Trophoblast cell (in vitro differentiated cells and primary cell): ENCODE data around the gene SLAMF7.

Experiments used
- DNase-seq, 2 donors: peaks; one replicate each; pipeline ENCODE4 v3.0.0-alpha.2; 2016
- H2AFZ ChIP-seq: 2 replicates; pipeline ENCODE4 v1.6.1; 2013; ENCODE audit warnings: low read length, moderate library complexity, mild to moderate bottlenecking; ENCODE audit not compliant: insufficient read depth, poor library complexity
- H2AK5ac ChIP-seq: 2 replicates; pipeline ENCODE4 v1.6.1; 2013; ENCODE audit warnings: mild to moderate bottlenecking, low read length
- H2BK120ac ChIP-seq: 2 replicates; pipeline ENCODE4 v1.6.1; 2013; ENCODE audit warnings: low read length, mild to moderate bottlenecking, moderate library complexity; ENCODE audit not compliant: insufficient read depth, poor library complexity
- H2BK12ac ChIP-seq: 2 replicates; pipeline ENCODE4 v1.6.1; 2013; ENCODE audit warnings: mild to moderate bottlenecking, low read length, moderate library complexity
- H2BK5ac ChIP-seq: 2 replicates; pipeline ENCODE4 v1.6.1; 2013; ENCODE audit warnings: low read length, low read depth, moderate library complexity, mild to moderate bottlenecking; ENCODE audit not compliant: poor library complexity
- H3K14ac ChIP-seq: 2 replicates; pipeline ENCODE4 v1.6.1; 2013; ENCODE audit warnings: mild to moderate bottlenecking, low read length
- H3K18ac ChIP-seq: 2 replicates; pipeline ENCODE4 v1.6.1; 2013; ENCODE audit warnings: mild to moderate bottlenecking, low read length
- H3K23ac ChIP-seq: 2 replicates; pipeline ENCODE4 v1.6.1; 2013; ENCODE audit warnings: low read length
- H3K27ac ChIP-seq: 2 replicates; pipeline ENCODE4 v1.5.1; 2013; ENCODE audit warnings: low read depth, mild to moderate bottlenecking, inconsistent platforms, low read length, moderate library complexity
- H3K27me3 ChIP-seq: 2 replicates; pipeline ENCODE4 v1.6.1; 2013; ENCODE audit warnings: inconsistent platforms, mild to moderate bottlenecking, low read length, moderate library complexity; ENCODE audit not compliant: insufficient read depth
- H3K36me3 ChIP-seq, 2 experiments: 1 replicate in 1 of 2; 2 replicates in 1 of 2; pipeline ENCODE4 v1.6.1; 2013; ENCODE audit warnings: low read length in 2 of 2, mild to moderate bottlenecking in 2 of 2, moderate library complexity in 1 of 2; ENCODE audit not compliant: insufficient read depth in 2 of 2, control insufficient read depth in 1 of 2
- H3K4ac ChIP-seq: 2 replicates; pipeline ENCODE4 v1.6.1; 2013; ENCODE audit warnings: low read depth, mild to moderate bottlenecking, low read length, moderate library complexity
- H3K4me1 ChIP-seq, 2 experiments: 1 replicate in 1 of 2; 2 replicates in 1 of 2; pipeline ENCODE4 v1.6.1; 2013; ENCODE audit warnings: low read length in 2 of 2, mild to moderate bottlenecking in 2 of 2, moderate library complexity in 1 of 2; ENCODE audit not compliant: insufficient read depth in 2 of 2, control insufficient read depth in 1 of 2
- H3K4me2 ChIP-seq: 2 replicates; pipeline ENCODE4 v1.6.1; 2013; ENCODE audit warnings: inconsistent platforms, mild to moderate bottlenecking, low read length, moderate library complexity
- H3K4me3 ChIP-seq: 2 replicates; pipeline ENCODE4 v1.5.1; 2013; ENCODE audit warnings: mild to moderate bottlenecking, low read depth, low read length, inconsistent platforms
- H3K79me1 ChIP-seq: one replicate; pipeline ENCODE4 v1.6.1; 2013; ENCODE audit warnings: low read length
- H3K79me2 ChIP-seq: 2 replicates; pipeline ENCODE4 v1.6.1; 2013; ENCODE audit warnings: low read length, mild to moderate bottlenecking; ENCODE audit not compliant: control insufficient read depth, insufficient read depth, poor library complexity
- H3K9ac ChIP-seq: 2 replicates; pipeline ENCODE4 v1.6.1; 2013; ENCODE audit warnings: mild to moderate bottlenecking, low read length
- H3K9me3 ChIP-seq: 2 replicates; pipeline ENCODE4 v1.6.1; 2013; ENCODE audit warnings: low read depth, mild to moderate bottlenecking, control low read depth, inconsistent platforms, low read length; ENCODE audit not compliant: insufficient read depth
- H4K12ac ChIP-seq: 2 replicates; pipeline ENCODE4 v1.6.1; 2013; ENCODE audit warnings: low read depth, mild to moderate bottlenecking, low read length, moderate library complexity
- H4K8ac ChIP-seq: 2 replicates; pipeline ENCODE4 v1.6.1; 2013; ENCODE audit warnings: low read depth, mild to moderate bottlenecking, low read length, moderate library complexity
- H4K91ac ChIP-seq: one replicate; pipeline ENCODE4 v1.6.1; 2013; ENCODE audit warnings: low read depth, mild to moderate bottlenecking, low read length, moderate library complexity
- WGBS: extraction: QIAGEN DNeasy Blood & Tissue Kit; methylation state at CpG from one replicate; pipeline ENCODE4 v1.1.7; 2013; ENCODE audit warnings: missing lambda C conversion rate; ENCODE audit not compliant: insufficient read length, insufficient coverage; ENCODE audit errors: extremely low coverage; 5-methylcytosine and 5-hydroxymethylcytosine counted together

The SLAMF7 gene

GRCh38 chr1:160761046-160761445 lies 22.0 kb downstream of the SLAMF7 start:
- Histone ChIP-seq H2BK12ac (no peak overlapping the region), H3K27me3 (no peaks in the 10 kb centered on the region), H3K4me3 (no peak overlapping the region), H2AK5ac (no peak overlapping the region), H2BK120ac (no peak overlapping the region), H3K23ac (no peak overlapping the region), H2BK5ac (no peak overlapping the region), H4K91ac (no peak overlapping the region), H3K4me2 (no peak overlapping the region), H3K14ac (no peak overlapping the region), H3K79me2 (no peaks in the 10 kb centered on the region), H3K4ac (no peak overlapping the region), H3K4me1 (peaks cover 0 to 3% of the 10 kb centered on the region in 2 experiments), H4K12ac (no peak overlapping the region), H3K36me3 (no peaks in the 10 kb centered on the region), H3K9me3 (no peaks in the 10 kb centered on the region), H3K27ac (no peak overlapping the region), H3K9ac (no peak overlapping the region), H3K18ac (no peak overlapping the region), H4K8ac (no peak overlapping the region), H2AFZ (no peak overlapping the region), H3K79me1 (peaks cover 1% of the 10 kb centered on the region)
- no CpG with 5 or more reads among the region's 4 CpGs for WGBS
- DNase-seq = no peak

- H3K4me1 ChIP-seq = peaks cover 0 to 3% of the 10 kb centered on the region in 2 experiments
- no peak overlapping the region for H3K23ac ChIP-seq
- no peak overlapping the region for H2BK12ac ChIP-seq
- H4K91ac ChIP-seq = no peak overlapping the region
- H3K4me2 ChIP-seq = no peak overlapping the region
- H2AK5ac ChIP-seq = no peak overlapping the region
- H2BK5ac ChIP-seq = no peak overlapping the region
- no peak overlapping the region for H4K12ac ChIP-seq
- H3K18ac ChIP-seq = no peak overlapping the region
- peaks cover 1% of the 10 kb centered on the region for H3K79me1 ChIP-seq
- no peak overlapping the region for H3K9ac ChIP-seq
- no peak overlapping the region for H3K14ac ChIP-seq
- no peak for DNase-seq
- H4K8ac ChIP-seq = no peak overlapping the region
- H3K4ac ChIP-seq = no peak overlapping the region
- no peak overlapping the region for H2AFZ ChIP-seq
- WGBS = no CpG with 5 or more reads among the region's 2 CpGs
- H3K27ac ChIP-seq = no peak overlapping the region
- no peak overlapping the region for H2BK120ac ChIP-seq
- H3K9me3 ChIP-seq = no peaks in the 10 kb centered on the region
- no peaks in the 10 kb centered on the region for H3K79me2 ChIP-seq
- H3K36me3 ChIP-seq = no peaks in the 10 kb centered on the region
- no peaks in the 10 kb centered on the region for H3K27me3 ChIP-seq
- no peak overlapping the region for H3K4me3 ChIP-seq
Observed at GRCh38 chr1:160761886-160762285, 22.8 kb downstream of the SLAMF7 start.

GRCh38 chr1:160763993-160764392 lies 24.9 kb downstream of the SLAMF7 start:
- H3K14ac ChIP-seq = no peak overlapping the region
- H2BK120ac ChIP-seq = no peak overlapping the region
- DNase-seq = no peak
- no peaks in the 10 kb centered on the region for H3K79me2 ChIP-seq
- no peak overlapping the region for H4K91ac ChIP-seq
- H2AFZ ChIP-seq = no peak overlapping the region
- no peak overlapping the region for H3K9ac ChIP-seq
- no peak overlapping the region for H3K27ac ChIP-seq
- H4K12ac ChIP-seq = no peak overlapping the region
- no peak overlapping the region for H3K18ac ChIP-seq
- no peak overlapping the region for H4K8ac ChIP-seq
- H2AK5ac ChIP-seq = no peak overlapping the region
- no peaks in the 10 kb centered on the region for H3K27me3 ChIP-seq
- no peak overlapping the region for H2BK12ac ChIP-seq
- H3K4me3 ChIP-seq = no peak overlapping the region
- H3K9me3 ChIP-seq = no peaks in the 10 kb centered on the region
- H3K4ac ChIP-seq = no peak overlapping the region
- no peak overlapping the region for H2BK5ac ChIP-seq
- no peak overlapping the region for H3K4me2 ChIP-seq
- H3K4me1 ChIP-seq = peaks cover 6% of the 10 kb centered on the region in 2 experiments
- no CpG with 5 or more reads among the region's 3 CpGs for WGBS
- no peaks in the 10 kb centered on the region for H3K36me3 ChIP-seq
- no peak overlapping the region for H3K23ac ChIP-seq
- H3K79me1 ChIP-seq = peaks cover 3% of the 10 kb centered on the region

GRCh38 chr1:160767395-160768294 lies 28.6 kb downstream of the SLAMF7 start:
- H2BK120ac ChIP-seq = no peak overlapping the region
- H3K27ac ChIP-seq = no peak overlapping the region
- H2AK5ac ChIP-seq = no peak overlapping the region
- peak overlapping the region; percentile 25 for H3K14ac ChIP-seq
- no peak overlapping the region for H4K12ac ChIP-seq
- no peak overlapping the region for H3K4me2 ChIP-seq
- no peak overlapping the region for H3K23ac ChIP-seq
- no peak for DNase-seq
- no peak overlapping the region for H3K4ac ChIP-seq
- H4K91ac ChIP-seq = no peak overlapping the region
- H3K4me3 ChIP-seq = no peak overlapping the region
- no peaks in the 10 kb centered on the region for H3K9me3 ChIP-seq
- peak overlapping the region; percentile 62 for H4K8ac ChIP-seq
- no peaks in the 10 kb centered on the region for H3K79me2 ChIP-seq
- no peak overlapping the region for H2BK5ac ChIP-seq
- WGBS = no CpG with 5 or more reads among the region's 8 CpGs
- no peaks in the 10 kb centered on the region for H3K27me3 ChIP-seq
- peak overlapping the region; percentile 63 for H2BK12ac ChIP-seq
- peaks cover 6 to 9% of the 10 kb centered on the region in 2 experiments for H3K4me1 ChIP-seq
- no peak overlapping the region for H2AFZ ChIP-seq
- peaks cover 2% of the 10 kb centered on the region for H3K79me1 ChIP-seq
- peak overlapping the region; percentile 56 for H3K18ac ChIP-seq
- no peak overlapping the region for H3K9ac ChIP-seq
- H3K36me3 ChIP-seq = no peaks in the 10 kb centered on the region
